Measurements from ENCODE around the gene NKD1. TPM values are rescaled to one million over a fixed set of nuclear protein-coding genes. Genes with fewer than 3 reads are reported as not detected.

Gene NKD1
- total RNA-seq, 1 experiment from 2014 or later: 11.4 TPM

DNA sequence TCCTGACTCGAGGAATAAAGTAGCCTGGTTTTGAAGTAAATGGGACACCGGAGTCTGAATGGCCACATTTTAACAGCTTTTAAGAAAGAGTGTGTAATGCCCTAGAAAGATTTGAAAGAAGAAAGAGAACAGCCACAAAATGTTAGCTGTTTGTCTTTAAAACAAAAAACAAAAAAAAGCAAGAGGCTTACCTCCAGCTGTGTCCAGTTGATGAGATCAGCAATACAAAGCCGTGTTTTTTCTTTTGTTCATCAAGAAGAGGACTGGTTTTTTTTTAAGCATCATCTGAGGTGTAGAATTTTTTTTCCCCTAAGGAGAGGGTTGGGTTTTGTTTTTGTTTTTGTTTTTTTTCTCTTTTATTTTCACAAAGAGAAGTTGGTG is 58.8 kb downstream of the NKD1 start:
- Histone ChIP-seq H3K4me2 (ENCODE audit: low read length) (no peak overlapping the region), H4K20me1 (ENCODE audit: insufficient read depth) (no peaks in the 10 kb centered on the region), H3K9me2 (ENCODE audit: insufficient read depth) (no peaks in the 10 kb centered on the region), H3K27me3 (ENCODE audit: insufficient read depth, low read length) (no peaks in the 10 kb centered on the region), H3K4me1 (ENCODE audit: control insufficient read depth in 1 of 2, insufficient read depth in 2 of 2, low read length in 2 of 2) (peaks cover 23 to 33% of the 10 kb centered on the region in 2 experiments), H3K9ac (ENCODE audit: low read length) (no peak overlapping the region), H3K27ac (ENCODE audit: low read depth, low read length) (no peak overlapping the region), H2AFZ (ENCODE audit: low read depth, low read length, poor library complexity, severe bottlenecking) (no peak overlapping the region), H3K4me3 (replicated peaks in 1 of 2; ENCODE audit: low read depth in 1 of 2, low read length in 2 of 2) (no peak overlapping the region), H3K36me3 (ENCODE audit: control insufficient read depth in 1 of 2, insufficient read depth in 2 of 2, low read length in 2 of 2) (no peaks in the 10 kb centered on the region), H3K79me2 (ENCODE audit: insufficient read depth, low read length) (no peaks in the 10 kb centered on the region), H3K9me3 (ENCODE audit: control insufficient read depth in 1 of 2, insufficient read depth in 1 of 2, low read depth in 1 of 2, low read length in 2 of 2) (no peaks in the 10 kb centered on the region)
- ChIA-PET RAD21 (ENCODE audit: low non-redundant PET in 1 of 2, low total read pairs in 2 of 2, uncharacterized antibody in 2 of 2, unreplicated experiment in 2 of 2) (no interaction called here), POLR2A (no interaction called here), CTCF (no interaction called here)
- intact Hi-C loops (cut with micrococcal nuclease): no loop called here
- BruUV-seq (replicated peaks): no TSS peak
- ATAC-seq (no peak), DNase-seq (ENCODE audit: low read depth, low spot score) (no peak)
- TF ChIP-seq CEBPB (IDR thresholded peaks at IDR 0.05; ENCODE audit: low read depth): no peak
- no peak for TF ChIP-seq SP1 (IDR thresholded peaks at IDR 0.05; ENCODE audit: low read depth)
- no peak for TF ChIP-seq POLR2A (IDR thresholded peaks at IDR 0.05; ENCODE audit: borderline replicate concordance, extremely low read depth, insufficient read depth, insufficient read length)
- TF ChIP-seq TCF7L2 (IDR thresholded peaks at IDR 0.05; ENCODE audit: borderline replicate concordance, extremely low read depth, insufficient read depth, insufficient read length): no peak
- no peak for TF ChIP-seq JUND (IDR thresholded peaks at IDR 0.05)
- no peak for TF ChIP-seq EZH2 (IDR thresholded peaks at IDR 0.05)
- TF ChIP-seq EZH2phosphoT487 (IDR thresholded peaks at IDR 0.05; ENCODE audit: borderline replicate concordance): no peak
- TF ChIP-seq ZNF274 (IDR thresholded peaks at IDR 0.05; ENCODE audit: low read depth, low read length): no peak
- TF ChIP-seq REST (IDR thresholded peaks at IDR 0.05; ENCODE audit: low read depth): no peak
- no peak for TF ChIP-seq ZFX (IDR thresholded peaks at IDR 0.05)
- TF ChIP-seq SRF (IDR thresholded peaks at IDR 0.05; ENCODE audit: low read depth): no peak
- TF ChIP-seq MAX (IDR thresholded peaks at IDR 0.05): no peak
- TF ChIP-seq CBX3 (IDR thresholded peaks at IDR 0.05; ENCODE audit: low read depth): no peak
- no peak for TF ChIP-seq SIN3A (IDR thresholded peaks at IDR 0.05; ENCODE audit: low read depth)
- no peak for TF ChIP-seq EGR1 (IDR thresholded peaks at IDR 0.05; ENCODE audit: low read depth)
- TF ChIP-seq YY1 (IDR thresholded peaks at IDR 0.05; ENCODE audit: extremely low read depth, insufficient replicate concordance, low read depth, low read length): no peak
- TF ChIP-seq ATF3 (IDR thresholded peaks at IDR 0.05): no peak
